Heart left ventricle (tissue), 16 donors: ENCODE measurements around the gene ANKDD1B. TPM values are rescaled to one million over a fixed set of nuclear protein-coding genes. Genes with fewer than 3 reads are reported as not detected.

Source experiments
- ATAC-seq, 4 donors: fragments of 200-7000 bp; cut with Tn5 transposase; one replicate each; pipeline ENCODE4 v1.9.1; 2020 to 2022; ENCODE audit warnings: moderate library complexity in 4 of 4, mild to moderate bottlenecking in 3 of 4, moderate number of reproducible peaks in 1 of 4
- DNase-seq, 5 donors: peaks; one replicate each; pipeline ENCODE4 v3.0.0-alpha.2; 2020
- H3K27ac ChIP-seq, 12 donors: fragments of 200-600 bp; sonication (generic) in 4 of 12; one replicate each; pipeline versions ENCODE4 v1.5.0 to v1.8.0; 2016 to 2022; ENCODE audit warnings: mild to moderate bottlenecking in 2 of 12
- H3K27me3 ChIP-seq, 9 donors: fragments of 200-600 bp; sonication (generic) in 2 of 9; one replicate each; pipeline versions ENCODE4 v1.5.1 to v1.8.0; 2016 to 2022; ENCODE audit warnings: mild to moderate bottlenecking in 3 of 9
- H3K36me3 ChIP-seq, 9 donors: fragments of 200-600 bp; sonication (generic) in 2 of 9; one replicate each; pipeline versions ENCODE4 v1.5.0 to v1.8.0; 2018 to 2022; ENCODE audit warnings: mild to moderate bottlenecking in 2 of 9
- H3K4me1 ChIP-seq, 12 donors: fragments of 200-600 bp; sonication (generic) in 4 of 12; one replicate each; pipeline versions ENCODE4 v1.5.0 to v1.8.0; 2016 to 2022; ENCODE audit warnings: mild to moderate bottlenecking in 3 of 12
- H3K4me3 ChIP-seq, 12 donors: fragments of 200-600 bp; sonication (generic) in 4 of 12; one replicate each; pipeline versions ENCODE4 v1.5.0 to v1.8.0; 2017 to 2022; ENCODE audit warnings: mild to moderate bottlenecking in 9 of 12, moderate library complexity in 4 of 12
- H3K9me3 ChIP-seq, 12 donors: fragments of 200-600 bp; sonication (generic) in 4 of 12; one replicate each; pipeline versions ENCODE4 v1.5.0 to v1.8.0; 2016 to 2022; ENCODE audit warnings: mild to moderate bottlenecking in 1 of 12
- POLR2A ChIP-seq, 2 donors: fragments of 450-650 bp; IDR thresholded peaks; one replicate each; pipeline ENCODE4 v1.6.1; 2017; ENCODE audit warnings: antibody characterized with exemption in 2 of 2, mild to moderate bottlenecking in 2 of 2, moderate library complexity in 2 of 2
- WGBS, 4 donors: extraction: QIAGEN DNeasy Blood & Tissue Kit in 2 of 4; methylation state at CpG; one replicate each; pipeline versions ENCODE4 v1.1.5 to v1.1.7; 2013 to 2018; 5-methylcytosine and 5-hydroxymethylcytosine counted together
- intact Hi-C, 10 donors: fragments of 100-400 bp; cut with DNase I; formaldehyde crosslinking; loops; one replicate each; pipeline versions ENCODE4 v1.11.1 to v1.14.2; 2022
- polyA plus RNA-seq, 2 donors: library from polyadenylated mRNA; stranded (reverse); fragments of 200-250 nt; gene quantifications; one replicate each; pipeline ENCODE4 v1.2.3, GENCODE V29; 2013
- total RNA-seq, 9 donors: library from RNA; depleted of rRNA in 2 of 9; stranded (reverse); fragments of >200 nt in 2 of 9; fragmentation: NEBNext Ultra II Directional in 3 of 9; extraction: Animal tissue kit (Norgen Biotek cat#: 25700) in 3 of 9; gene quantifications; one replicate each; pipeline versions ENCODE4 v1.1.0 to v1.2.4, GENCODE V29; 2016 to 2023
- TF ChIP-seq, protein P1 (sequence below), 12 donors: fragments of 200-600 bp; sonication (generic) in 4 of 12; IDR thresholded peaks; one replicate each; pipeline versions ENCODE4 v1.5.0 to v1.8.0; 2018 to 2022; ENCODE audit warnings: antibody characterized with exemption in 12 of 12, mild to moderate bottlenecking in 5 of 12
- donor health status: ischemic (EF 13 %, LVEDD 7.1; RV severe dilation, severe dysfunction).
- donor health status: healthy with polysubstance abuse.
- donor health status: DM: no; HTN: yes; CAD: no.
- donor health status: DM: no; HTN: no; CAD: no.
- donor health status: ischemic (EF 25% LVEDD 6.9; RV normal size, moderate dysfunction).
- donor health status: ischemic (EF 25% LVEDD 5.7; RV mildly dilated, moderate dysfunction).
- donor health status: healthy.
- donor health status: DM: yes; HTN: yes; CAD: no.
- donor health status: ischemic (EF 35%, LVEDD 5.7; RV mildly dilated, moderate dysfunction).
- donor health status: nonischemic (EF 11% LVEDD 7.7; RV severe dilation, severe dysfunction).
- donor health status: DM: yes; HTN: yes; CAD: no.
- donor health status: PGD.
- donor health status: ischemic (EF 29% LVEDD 5.4; RV normal size, mild dysfunction).
- donor health status: nonischemic (EF 23%, LVEDD 6.1; RV moderate dilation, normal function).

Gene ANKDD1B
- total and polyA plus RNA-seq, 11 donors, result 0.10 to 0.61 (median 0.32) TPM; not detected in 7

- Histone ChIP-seq H3K4me3 (no peak overlapping the region), H3K27ac (no peak overlapping the region), H3K27me3 (no peaks in the 10 kb centered on the region), H3K4me1 (no peaks in the 10 kb centered on the region), H3K36me3 (peaks cover 0 to 42% (median 36%) of the 10 kb centered on the region in 9 donors), H3K9me3 (peaks cover 0 to 3% (median 0%) of the 10 kb centered on the region in 12 donors)
- TF ChIP-seq, protein P1, sequence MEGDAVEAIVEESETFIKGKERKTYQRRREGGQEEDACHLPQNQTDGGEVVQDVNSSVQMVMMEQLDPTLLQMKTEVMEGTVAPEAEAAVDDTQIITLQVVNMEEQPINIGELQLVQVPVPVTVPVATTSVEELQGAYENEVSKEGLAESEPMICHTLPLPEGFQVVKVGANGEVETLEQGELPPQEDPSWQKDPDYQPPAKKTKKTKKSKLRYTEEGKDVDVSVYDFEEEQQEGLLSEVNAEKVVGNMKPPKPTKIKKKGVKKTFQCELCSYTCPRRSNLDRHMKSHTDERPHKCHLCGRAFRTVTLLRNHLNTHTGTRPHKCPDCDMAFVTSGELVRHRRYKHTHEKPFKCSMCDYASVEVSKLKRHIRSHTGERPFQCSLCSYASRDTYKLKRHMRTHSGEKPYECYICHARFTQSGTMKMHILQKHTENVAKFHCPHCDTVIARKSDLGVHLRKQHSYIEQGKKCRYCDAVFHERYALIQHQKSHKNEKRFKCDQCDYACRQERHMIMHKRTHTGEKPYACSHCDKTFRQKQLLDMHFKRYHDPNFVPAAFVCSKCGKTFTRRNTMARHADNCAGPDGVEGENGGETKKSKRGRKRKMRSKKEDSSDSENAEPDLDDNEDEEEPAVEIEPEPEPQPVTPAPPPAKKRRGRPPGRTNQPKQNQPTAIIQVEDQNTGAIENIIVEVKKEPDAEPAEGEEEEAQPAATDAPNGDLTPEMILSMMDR (IDR thresholded peaks at IDR 0.05), result no peak
- no peak for TF ChIP-seq POLR2A (IDR thresholded peaks at IDR 0.05)
- DNase-seq (no peak), ATAC-seq (peak; percentile 80 to 95 (median 88))
- WGBS, 4 donors, result 52 to 71% (median 60%) methylated on average over 4 of the region's 4 CpGs
- intact Hi-C loops, result no loop called here
Measured at GRCh38 chr5:75701856-75702255, 90.6 kb downstream of the ANKDD1B start.

DNA sequence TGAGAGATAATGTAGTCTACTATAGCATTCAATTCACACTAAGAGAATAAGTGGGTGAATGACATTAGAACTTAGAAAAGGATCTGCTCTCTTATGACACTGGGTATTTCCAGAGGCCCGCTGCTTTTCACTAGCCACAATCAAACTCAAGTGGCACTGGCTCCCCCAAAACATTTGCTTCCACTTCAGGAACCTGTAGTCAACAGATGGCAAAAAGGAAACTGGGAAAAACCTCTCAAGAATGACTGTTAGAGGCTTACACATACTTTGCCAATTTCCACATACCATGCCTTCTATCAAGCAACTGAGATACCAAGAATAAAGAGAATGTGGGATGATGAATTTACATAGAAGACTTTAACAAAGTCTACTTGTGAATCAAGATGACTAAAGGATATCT, 94.8 kb downstream of the ANKDD1B start:
- Histone ChIP-seq H3K27ac (no peak overlapping the region), H3K9me3 (no peaks in the 10 kb centered on the region), H3K4me3 (no peak overlapping the region), H3K27me3 (no peaks in the 10 kb centered on the region), H3K36me3 (peaks cover 0 to 72% (median 44%) of the 10 kb centered on the region in 9 donors), H3K4me1 (peaks cover 0 to 9% (median 0%) of the 10 kb centered on the region in 12 donors)
- no peak for TF ChIP-seq POLR2A (IDR thresholded peaks at IDR 0.05)
- TF ChIP-seq, protein P1 (IDR thresholded peaks at IDR 0.05), result no peak
- no peak for DNase-seq
- WGBS, 4 donors, result 83 to 90% (median 85%) methylated on average over 1 of the region's 1 CpG
- intact Hi-C loops, result no loop called here
- ATAC-seq, result no peak

DNA sequence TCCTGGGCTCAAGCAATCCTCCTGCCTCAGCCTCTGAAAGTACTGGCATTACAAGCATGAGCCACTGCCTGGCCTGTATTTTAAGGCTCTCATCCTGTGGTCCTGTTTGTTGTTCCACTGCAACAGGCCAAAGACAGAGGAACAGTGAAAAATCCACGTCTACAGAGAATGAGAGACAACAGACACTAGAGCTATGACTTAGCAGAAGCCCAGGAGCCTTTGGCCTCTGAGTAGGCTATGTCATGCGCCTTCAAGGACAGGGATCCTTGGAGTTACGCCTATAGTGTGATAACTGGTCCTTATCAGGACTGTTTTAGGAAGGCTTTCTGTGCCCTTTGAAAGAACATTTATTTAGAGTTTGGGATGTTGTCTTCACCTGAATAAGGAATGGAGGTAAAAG, 95.5 kb downstream of the ANKDD1B start:
- Histone ChIP-seq H3K27ac (no peak overlapping the region), H3K9me3 (no peaks in the 10 kb centered on the region), H3K36me3 (peaks cover 0 to 76% (median 44%) of the 10 kb centered on the region in 9 donors), H3K4me1 (peaks cover 0 to 14% (median 0%) of the 10 kb centered on the region in 12 donors), H3K4me3 (no peak overlapping the region), H3K27me3 (no peaks in the 10 kb centered on the region)
- 84 to 94% (median 90%) methylated on average over 3 of the region's 3 CpGs for WGBS, 4 donors
- no peak for ATAC-seq
- TF ChIP-seq, protein P1 (IDR thresholded peaks at IDR 0.05), result no peak
- no peak for TF ChIP-seq POLR2A (IDR thresholded peaks at IDR 0.05)
- intact Hi-C loops, result no loop called here
- DNase-seq, result no peak

- DNase-seq (no peak), ATAC-seq (no peak)
- Histone ChIP-seq H3K27me3 (no peaks in the 10 kb centered on the region), H3K4me1 (peaks cover 0 to 14% (median 0%) of the 10 kb centered on the region in 12 donors), H3K27ac (no peak overlapping the region), H3K4me3 (no peak overlapping the region), H3K9me3 (no peaks in the 10 kb centered on the region), H3K36me3 (peaks cover 0 to 71% (median 36%) of the 10 kb centered on the region in 9 donors)
- TF ChIP-seq, protein P1 (IDR thresholded peaks at IDR 0.05), result no peak
- no peak for TF ChIP-seq POLR2A (IDR thresholded peaks at IDR 0.05)
- 87 to 97% (median 91%) methylated on average over 1 of the region's 1 CpG for WGBS, 4 donors
- intact Hi-C loops, result no loop called here
Measured at GRCh38 chr5:75707911-75708509, 96.8 kb downstream of the ANKDD1B start.
